GM19452 (cell line): Measurements from ENCODE around the gene PLEKHD1.
"Not testable (repeated sequence)": the region's sequence is repeated elsewhere in the genome, so short reads cannot be mapped to it uniquely, and the experiment has no call there.

Experiments
- ATAC-seq: cut with Tn5 transposase; IDR thresholded peaks from one replicate; pipeline ENCODE4 v1.9.1; 2021; ENCODE audit not compliant: unreplicated experiment

Gene PLEKHD1

GRCh38 chr14:69484444-69485314 is at the start of gene PLEKHD1:
PLEKHD1 (plus strand) TSS chr14:69484728; CDS start chr14:69484966, 238 bp downstream.
- ATAC-seq = no peak

GRCh38 chr14:69439521-69440270 is 44.8 kb upstream of the PLEKHD1 start:
- ATAC-seq = no peak

- no peak for ATAC-seq
These were observed 42.6 kb upstream of the PLEKHD1 start for GRCh38 chr14:69441948-69442347.

DNA sequence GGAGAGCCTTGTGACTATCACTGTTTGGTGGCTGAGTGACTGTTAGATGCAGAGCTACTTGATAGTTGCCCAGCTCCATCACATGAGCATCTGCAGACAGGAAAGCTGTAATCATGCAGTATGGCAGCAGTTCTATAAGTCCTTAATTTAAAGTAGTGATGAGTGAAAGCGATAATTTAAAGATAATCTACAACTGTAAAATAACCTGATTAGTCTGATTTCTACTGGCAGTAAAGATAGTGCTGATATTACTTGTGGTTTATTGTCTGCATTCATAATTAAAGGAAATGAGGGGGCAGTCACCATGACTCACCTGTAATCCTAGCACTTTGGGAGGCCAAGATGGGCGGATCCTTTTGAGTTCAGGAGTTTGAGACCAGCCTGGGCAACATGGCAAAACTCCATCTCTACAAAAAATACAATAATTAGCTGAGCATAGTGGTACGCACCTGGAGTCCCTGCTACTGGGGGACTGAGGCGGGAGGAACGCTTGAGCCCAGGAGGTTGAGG is 41.2 kb upstream of the PLEKHD1 start:
- no peak for ATAC-seq

DNA sequence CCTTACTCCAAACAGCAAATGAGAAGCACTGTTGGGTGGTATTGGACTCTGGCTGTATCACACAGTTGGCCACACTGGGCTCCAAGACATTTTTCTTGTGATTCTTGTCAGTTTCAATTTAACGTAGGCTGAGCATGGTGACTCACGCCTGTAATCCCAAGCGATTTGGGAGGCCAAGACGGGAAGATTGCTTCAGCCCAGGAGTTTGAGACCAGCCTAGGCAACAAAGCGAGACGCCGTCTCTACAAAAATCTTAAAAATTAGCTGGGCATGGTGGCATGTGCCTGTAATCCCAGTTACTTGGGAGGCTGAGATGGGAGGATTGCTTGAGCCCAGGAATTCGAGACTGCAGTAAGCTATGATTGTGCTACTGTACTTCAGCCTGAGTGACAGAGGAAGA is 35.3 kb upstream of the PLEKHD1 start:
- no peak for ATAC-seq

GRCh38 chr14:69451941-69452340 is 32.6 kb upstream of the PLEKHD1 start:
- no peak for ATAC-seq

GRCh38 chr14:69458350-69458749 is 26.2 kb upstream of the PLEKHD1 start:
- ATAC-seq = no peak

- no peak for ATAC-seq
These were observed 25.4 kb upstream of the PLEKHD1 start for GRCh38 chr14:69459122-69459521.

GRCh38 chr14:69460093-69460701 is 24.3 kb upstream of the PLEKHD1 start:
- ATAC-seq = no peak

- ATAC-seq = no peak
These were observed 20.1 kb upstream of the PLEKHD1 start for GRCh38 chr14:69464379-69464778.

GRCh38 chr14:69464829-69465228 is 19.7 kb upstream of the PLEKHD1 start:
- ATAC-seq = no peak

- no peak for ATAC-seq
These were observed 15.6 kb upstream of the PLEKHD1 start for GRCh38 chr14:69468949-69469348.

GRCh38 chr14:69471436-69471835 is 13.1 kb upstream of the PLEKHD1 start:
- ATAC-seq = no peak

DNA sequence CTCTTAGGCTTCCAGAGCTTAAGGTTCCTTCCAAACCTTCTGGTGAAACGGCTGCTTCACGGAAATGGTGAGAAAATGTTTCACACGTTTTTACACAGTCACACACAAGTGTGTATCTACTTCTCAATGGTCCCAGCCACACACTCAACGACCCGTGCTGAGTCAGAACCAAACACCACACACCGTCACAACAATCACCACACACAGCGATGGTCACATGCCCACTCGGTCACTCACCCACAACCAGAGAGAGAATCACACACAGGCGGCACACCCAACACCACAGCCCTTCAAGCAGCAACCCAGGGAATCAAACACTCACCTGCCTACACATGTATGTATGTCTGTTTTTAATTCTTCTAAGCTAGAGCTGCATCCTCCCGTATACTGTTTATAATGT is 12.6 kb upstream of the PLEKHD1 start:
- no peak for ATAC-seq

DNA sequence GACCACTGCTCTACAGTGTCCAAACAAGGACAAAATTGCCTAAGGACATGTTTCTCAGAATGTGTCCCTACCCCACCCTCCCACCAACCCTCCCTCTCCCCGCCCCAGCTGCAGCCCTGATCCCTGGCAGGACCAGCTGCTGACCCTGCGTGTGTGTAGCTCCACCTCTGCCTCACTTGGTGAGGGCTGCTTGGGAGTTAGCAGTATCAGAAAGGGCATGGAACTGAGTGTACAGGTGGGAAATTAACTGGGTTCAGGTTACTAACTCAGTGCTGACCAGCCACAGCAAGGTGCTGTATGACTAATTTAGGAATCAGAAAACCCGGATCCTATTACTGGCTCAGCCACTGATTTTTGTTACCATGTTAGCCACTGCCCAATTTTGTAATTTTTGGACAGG is 11.3 kb upstream of the PLEKHD1 start:
- no peak for ATAC-seq

GRCh38 chr14:69473946-69474345 is 10.6 kb upstream of the PLEKHD1 start:
- ATAC-seq = no peak

DNA sequence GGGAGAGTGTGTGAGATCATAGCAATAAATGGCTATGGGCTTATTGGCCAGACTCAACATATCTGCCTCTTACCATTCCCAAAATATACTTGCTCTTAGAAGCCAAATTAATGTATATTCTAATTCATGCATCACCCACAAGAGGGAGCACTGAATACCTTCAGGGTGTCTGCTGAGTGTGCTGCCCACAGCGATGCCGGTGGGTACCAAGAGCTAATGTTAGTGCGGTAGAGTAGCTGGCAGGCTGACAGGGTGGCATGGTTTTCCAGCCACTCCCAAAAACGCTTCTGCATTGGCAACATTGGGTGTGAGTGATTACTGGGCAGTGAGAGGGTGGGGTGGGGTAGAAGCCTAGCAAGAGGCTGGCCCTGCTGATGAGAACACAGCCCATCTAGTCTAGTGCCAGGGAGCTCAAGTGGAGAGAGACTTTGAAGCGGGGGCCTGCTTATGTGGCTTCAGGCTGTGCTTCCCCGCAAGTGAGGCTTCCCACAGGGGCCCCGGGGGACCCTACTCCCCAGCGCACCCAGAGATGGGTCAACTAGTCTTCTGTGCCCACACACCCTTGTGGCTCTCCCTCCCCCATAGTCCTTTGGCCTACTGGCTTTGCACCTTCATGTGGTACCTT is 9.2 kb upstream of the PLEKHD1 start:
- no peak for ATAC-seq

DNA sequence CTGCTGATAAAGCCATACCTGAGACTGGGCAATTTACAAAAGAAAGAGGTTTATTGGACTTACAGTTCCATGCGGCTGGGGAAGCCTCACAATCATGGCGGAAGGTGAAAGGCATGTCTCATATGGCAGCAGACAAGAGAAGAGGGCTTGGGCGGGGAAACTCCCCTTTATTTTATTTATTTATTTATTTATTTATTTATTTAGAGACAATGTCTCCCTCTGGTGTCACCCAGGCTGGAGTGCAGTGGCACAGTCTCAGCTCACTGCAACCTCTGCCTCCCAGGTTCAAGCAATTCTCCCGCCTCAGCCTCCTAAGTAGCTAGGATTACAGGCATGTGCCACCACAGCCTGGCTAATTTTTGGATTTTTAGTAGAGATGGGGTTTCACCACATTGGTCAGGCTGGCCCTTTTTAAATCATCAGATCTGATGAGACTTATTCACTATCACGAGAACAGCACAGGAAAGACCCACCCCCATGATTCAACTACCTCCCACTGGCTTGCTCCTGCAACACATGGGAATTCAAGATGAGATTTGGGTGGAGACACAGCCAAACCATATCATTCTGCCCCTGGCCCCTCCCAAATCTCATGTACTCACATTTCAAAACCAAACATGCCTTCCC is 7.6 kb upstream of the PLEKHD1 start:
- not testable (repeated sequence) for ATAC-seq

DNA sequence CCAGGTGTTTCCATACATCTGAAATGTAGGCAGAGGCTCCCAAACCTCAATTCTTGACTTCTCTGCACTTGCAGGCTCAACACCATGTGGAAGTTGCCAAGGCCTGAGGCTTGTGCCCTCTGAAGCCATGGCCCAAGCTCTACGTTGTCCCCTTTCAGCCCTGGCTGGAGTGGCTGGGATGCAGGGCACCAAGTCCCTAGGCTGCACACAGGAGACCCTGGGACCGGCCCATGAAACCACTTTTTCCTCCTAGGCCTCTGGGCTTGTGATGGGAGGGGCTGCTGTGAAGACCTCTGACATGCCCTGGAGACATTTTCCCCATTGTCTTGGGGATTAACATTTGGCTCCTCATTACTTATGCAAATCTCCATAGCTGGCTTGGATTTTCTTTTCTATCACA is 6.5 kb upstream of the PLEKHD1 start:
- ATAC-seq = not testable (repeated sequence)

DNA sequence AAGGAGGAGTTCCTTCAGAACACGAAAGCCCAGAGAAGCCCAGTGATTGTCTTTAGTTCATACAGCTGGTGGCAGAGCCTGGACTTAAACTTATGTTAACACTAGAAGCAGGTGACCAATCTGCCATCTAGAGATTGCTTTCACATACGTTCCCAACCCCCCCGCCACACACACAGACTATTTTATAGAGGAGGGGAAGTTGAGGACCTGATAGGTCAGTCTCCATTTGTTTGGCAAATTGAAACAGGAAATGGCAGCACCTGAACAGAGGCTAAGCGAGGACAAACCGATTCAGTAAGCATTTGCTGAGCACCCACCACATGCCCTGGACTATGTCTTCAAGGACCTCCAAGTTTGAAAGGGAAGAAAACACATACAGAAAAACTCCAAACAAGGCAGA is 4.8 kb upstream of the PLEKHD1 start:
- ATAC-seq = no peak

- ATAC-seq = no peak
These were observed 4.4 kb upstream of the PLEKHD1 start for GRCh38 chr14:69480136-69480535.
